ENCODE data around the gene RNF213. TPM values are rescaled to one million over a fixed set of nuclear protein-coding genes. Genes with fewer than 3 reads are reported as not detected.
"Not testable (repeated sequence)": the region's sequence is repeated elsewhere in the genome, so short reads cannot be mapped to it uniquely, and the experiment has no call there.

The RNF213 gene
- polyA plus RNA-seq, 3 donors from 2014 or later = 12.7 to 117 (median 25.9) TPM

DNA sequence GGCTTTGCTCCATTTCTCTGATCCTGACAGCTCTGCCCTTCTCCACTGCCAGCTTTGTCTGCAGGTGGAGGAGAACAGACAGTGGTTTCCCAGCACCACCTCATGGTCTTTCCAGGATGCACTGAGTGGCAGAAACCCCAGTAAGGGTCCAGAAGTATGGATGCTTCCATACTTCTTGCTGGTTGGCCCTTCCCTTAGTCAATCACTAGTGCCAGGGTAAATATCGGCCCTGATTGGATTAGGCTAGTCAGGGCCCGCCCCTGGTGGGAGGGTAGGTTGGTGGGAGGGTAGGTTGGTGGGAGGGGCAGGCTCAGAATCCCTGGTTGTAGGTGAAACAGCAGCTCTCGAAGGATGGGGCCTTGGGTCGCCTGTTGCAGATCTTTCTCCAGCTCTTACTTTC is 10.2 kb downstream of the RNF213 start:
- H3K27me3 Mint-ChIP-seq (ENCODE audit: low read depth in 3 of 3) = peaks cover 0 to 2% (median 0%) of the 10 kb centered on the region in 3 donors
- DNase-seq = peak; percentile 41 to 48 (median 42)
- H3K9me3 Mint-ChIP-seq = no peaks in the 10 kb centered on the region
- H3K27ac Mint-ChIP-seq = peak overlapping the region in 4 of 6 donors; percentile 75 to 95 (median 94)
- peak overlapping the region; percentile 40 to 77 (median 66) for H3K4me3 Mint-ChIP-seq
- H3K36me3 Mint-ChIP-seq = peaks cover 7 to 23% (median 8%) of the 10 kb centered on the region in 3 donors
- H3K4me1 Mint-ChIP-seq = peaks cover 31 to 46% of the 10 kb centered on the region in 2 donors

DNA sequence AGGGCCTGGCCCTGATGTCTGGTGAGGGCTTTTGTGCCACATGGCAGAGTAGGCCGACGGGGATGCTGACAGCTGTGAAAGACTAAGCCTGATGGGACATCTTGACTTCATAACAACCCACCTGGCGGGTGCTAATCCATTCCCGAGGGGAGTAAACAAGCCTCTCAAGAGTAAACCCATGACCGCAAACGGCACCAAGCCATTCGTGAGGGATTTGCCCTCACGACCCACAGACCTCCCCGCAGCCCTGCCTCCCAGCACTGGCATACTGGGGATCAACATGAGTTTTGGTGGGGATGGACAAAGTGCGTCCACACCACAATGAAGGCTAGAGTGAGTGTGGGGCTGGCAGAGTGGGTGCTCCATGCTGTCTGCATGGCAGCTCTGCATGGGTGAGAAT is 11.7 kb downstream of the RNF213 start:
- no peak for DNase-seq
- H3K4me1 Mint-ChIP-seq = peaks cover 41 to 43% of the 10 kb centered on the region in 2 donors
- H3K36me3 Mint-ChIP-seq = peaks cover 9 to 24% (median 11%) of the 10 kb centered on the region in 3 donors
- no peaks in the 10 kb centered on the region for H3K9me3 Mint-ChIP-seq
- no peaks in the 10 kb centered on the region for H3K27me3 Mint-ChIP-seq (ENCODE audit: low read depth in 3 of 3)
- H3K4me3 Mint-ChIP-seq = peak overlapping the region; percentile 14 to 41 (median 24)
- H3K27ac Mint-ChIP-seq = peak overlapping the region; percentile 67 to 89 (median 82)

DNA sequence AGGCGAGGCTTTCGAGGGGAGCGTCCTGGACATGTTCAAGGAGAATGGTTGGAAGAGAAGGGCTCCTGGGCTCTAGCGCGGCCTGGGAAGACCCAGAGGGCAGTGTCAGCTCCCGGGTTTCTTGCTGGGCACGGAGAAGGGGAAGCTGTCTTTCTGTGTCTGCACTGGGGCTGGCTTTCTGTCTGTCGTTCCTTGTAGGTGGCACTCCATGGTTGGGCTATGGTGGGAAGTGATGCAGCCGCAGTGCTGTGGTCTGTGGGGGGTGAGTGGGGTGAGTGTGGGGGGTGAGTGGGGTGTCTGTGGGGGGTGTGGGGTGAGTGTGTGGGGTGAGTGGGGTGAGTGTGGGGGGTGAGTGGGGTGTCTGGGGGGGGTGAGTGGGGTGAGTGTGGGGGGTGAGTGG is 13.7 kb downstream of the RNF213 start:
- H3K4me1 Mint-ChIP-seq = peaks cover 58 to 60% of the 10 kb centered on the region in 2 donors
- peak overlapping the region; percentile 62 to 75 (median 69) for H3K4me3 Mint-ChIP-seq
- no peaks in the 10 kb centered on the region for H3K27me3 Mint-ChIP-seq (ENCODE audit: low read depth in 3 of 3)
- peak in 1 of 3 donors; percentile 24 for DNase-seq
- H3K9me3 Mint-ChIP-seq = no peaks in the 10 kb centered on the region
- H3K27ac Mint-ChIP-seq = peak overlapping the region; percentile 81 to 92 (median 86)
- peaks cover 9 to 22% (median 11%) of the 10 kb centered on the region in 3 donors for H3K36me3 Mint-ChIP-seq

DNA sequence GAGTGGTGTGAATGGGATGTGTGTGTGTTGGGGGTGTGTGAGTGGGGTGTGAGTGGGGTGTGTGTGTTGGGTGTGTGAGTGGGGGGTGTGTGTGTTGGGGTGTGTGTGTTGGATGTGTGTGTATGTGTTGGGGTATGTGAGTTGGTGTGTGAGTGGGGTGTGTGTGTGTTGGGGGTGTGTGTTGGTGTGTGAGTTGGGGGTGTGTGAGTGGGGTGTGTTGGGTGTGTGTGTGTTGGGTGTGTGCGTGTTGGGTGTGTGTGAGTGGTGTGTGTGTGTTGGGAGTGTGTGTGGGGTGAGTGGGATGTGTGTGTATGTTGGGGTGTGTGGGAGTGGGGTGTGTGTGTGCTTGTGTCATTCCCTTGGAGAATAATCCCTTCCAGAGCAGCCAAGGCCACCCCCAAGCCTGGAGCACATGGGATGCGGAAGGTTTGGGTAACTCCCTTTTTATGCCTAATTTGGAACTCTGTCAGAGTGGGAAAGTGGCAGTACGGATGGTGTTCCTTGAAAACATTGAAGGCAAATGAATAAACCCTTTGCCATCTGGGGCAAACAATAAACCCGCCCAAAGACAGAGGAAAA is 14.3 kb downstream of the RNF213 start:
- peaks cover 9 to 24% (median 11%) of the 10 kb centered on the region in 3 donors for H3K36me3 Mint-ChIP-seq
- no peak for DNase-seq
- peak overlapping the region in 2 of 5 donors; percentile 4 to 18 for H3K4me3 Mint-ChIP-seq
- H3K27ac Mint-ChIP-seq = peak overlapping the region; percentile 62 to 86 (median 74)
- H3K27me3 Mint-ChIP-seq (ENCODE audit: low read depth in 3 of 3) = no peaks in the 10 kb centered on the region
- H3K9me3 Mint-ChIP-seq = no peaks in the 10 kb centered on the region
- H3K4me1 Mint-ChIP-seq = peaks cover 64 to 67% of the 10 kb centered on the region in 2 donors

DNA sequence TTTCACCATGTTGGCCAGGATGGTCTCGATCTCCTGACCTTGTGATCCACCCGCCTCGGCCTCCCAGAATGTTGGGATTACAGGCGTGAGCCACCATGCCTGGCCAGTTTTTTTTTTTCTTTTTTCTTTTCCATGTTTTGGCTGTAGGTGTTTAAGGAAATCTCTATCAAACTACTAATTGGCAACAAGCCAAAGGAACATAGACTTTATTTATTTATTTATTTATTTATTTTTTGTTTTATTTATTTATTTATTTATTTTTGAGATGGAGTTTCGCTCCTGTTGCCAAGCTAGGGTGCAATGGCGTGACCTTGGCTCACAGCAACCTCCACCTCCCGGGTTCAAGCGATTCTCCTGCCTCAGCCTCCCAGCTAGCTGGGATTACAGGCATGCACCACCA is 15.2 kb downstream of the RNF213 start:
- peak overlapping the region in 4 of 6 donors; percentile 46 to 77 (median 58) for H3K27ac Mint-ChIP-seq
- DNase-seq; H3K9me3 Mint-ChIP-seq; H3K4me3 Mint-ChIP-seq; H3K27me3 Mint-ChIP-seq (ENCODE audit: low read depth in 3 of 3): not testable (repeated sequence)
- peaks cover 70 to 76% of the 10 kb centered on the region in 2 donors for H3K4me1 Mint-ChIP-seq
- H3K36me3 Mint-ChIP-seq = peaks cover 4 to 25% (median 11%) of the 10 kb centered on the region in 3 donors

DNA sequence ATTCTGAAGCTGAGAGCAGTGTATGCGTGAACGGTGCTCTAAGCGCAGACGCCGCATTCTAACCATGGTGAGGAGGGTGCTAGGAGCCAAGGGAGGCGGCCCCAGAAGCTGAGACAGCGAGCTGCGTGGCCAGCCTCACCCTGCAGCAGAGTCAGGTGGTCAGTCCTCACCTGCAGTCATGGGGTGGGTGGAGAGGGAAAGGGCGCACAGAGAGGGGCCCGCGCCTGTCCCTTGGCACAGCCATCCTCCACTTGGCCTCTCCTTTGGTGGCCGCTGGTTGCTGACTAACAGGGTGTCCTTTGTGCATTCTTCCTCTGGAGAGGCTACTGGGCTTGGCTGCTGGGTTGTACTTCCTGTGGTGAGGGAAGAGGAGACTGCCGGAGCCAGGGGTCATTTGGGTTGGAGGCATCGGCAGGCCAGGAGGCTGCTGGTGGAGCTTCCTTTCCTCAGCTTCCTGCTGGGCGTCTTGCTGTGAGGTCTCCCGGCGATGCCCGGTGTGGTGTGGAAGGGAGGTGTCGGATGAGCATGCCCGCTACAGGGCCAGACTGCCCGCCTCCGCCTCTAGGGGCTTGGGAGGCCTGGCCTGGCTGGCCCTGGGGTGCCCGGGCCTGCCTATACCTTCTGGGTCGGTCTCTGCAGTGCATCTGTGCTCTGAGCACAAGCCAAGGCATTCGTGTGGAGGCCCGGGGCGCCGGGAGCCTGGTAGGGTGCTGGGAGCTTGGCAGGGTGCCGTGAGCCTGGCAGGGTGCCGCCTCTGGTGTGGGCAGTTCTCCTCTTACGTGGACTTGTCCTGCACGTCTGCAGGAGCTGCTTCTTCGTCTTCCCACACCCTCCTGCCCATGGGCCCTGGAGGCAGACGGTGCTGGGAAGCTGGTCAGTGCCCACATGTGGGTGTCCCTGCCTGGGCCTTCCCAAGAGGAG is 17.4 kb downstream of the RNF213 start:
- peaks cover 4 to 18% (median 8%) of the 10 kb centered on the region in 3 donors for H3K36me3 Mint-ChIP-seq
- peak overlapping the region; percentile 61 to 89 (median 78) for H3K27ac Mint-ChIP-seq
- no peak for DNase-seq
- H3K27me3 Mint-ChIP-seq (ENCODE audit: low read depth in 3 of 3) = no peaks in the 10 kb centered on the region
- peak overlapping the region in 2 of 5 donors; percentile 18 to 27 for H3K4me3 Mint-ChIP-seq
- no peaks in the 10 kb centered on the region for H3K9me3 Mint-ChIP-seq
- H3K4me1 Mint-ChIP-seq = peaks cover 66 to 72% of the 10 kb centered on the region in 2 donors

DNA sequence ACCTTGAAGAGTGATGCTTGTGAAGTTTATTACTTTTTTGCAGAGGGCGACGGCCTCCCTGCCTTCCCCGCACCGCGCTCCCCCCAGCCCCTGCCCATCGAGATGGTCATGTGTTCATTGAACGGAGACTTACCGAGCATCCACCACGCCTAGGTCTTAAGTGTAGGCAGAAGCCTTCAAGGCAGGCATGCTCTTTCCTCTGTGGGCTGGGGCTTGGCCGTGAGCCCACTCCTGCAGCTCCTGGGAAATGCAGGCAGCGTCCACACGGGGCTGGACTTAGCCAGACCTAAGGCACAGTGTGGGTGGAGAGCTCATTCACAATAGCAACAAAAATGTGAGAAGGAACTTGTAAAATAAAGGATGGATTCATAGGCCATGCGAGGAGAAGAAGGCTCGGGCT is 19.2 kb downstream of the RNF213 start:
- H3K9me3 Mint-ChIP-seq = no peaks in the 10 kb centered on the region
- H3K27ac Mint-ChIP-seq = peak overlapping the region; percentile 51 to 90 (median 70)
- H3K4me3 Mint-ChIP-seq = peak overlapping the region in 2 of 5 donors; percentile 48 to 51
- no peak for DNase-seq
- peaks cover 3 to 11% (median 4%) of the 10 kb centered on the region in 3 donors for H3K36me3 Mint-ChIP-seq
- H3K27me3 Mint-ChIP-seq (ENCODE audit: low read depth in 3 of 3) = no peaks in the 10 kb centered on the region
- peaks cover 59 to 68% of the 10 kb centered on the region in 2 donors for H3K4me1 Mint-ChIP-seq

DNA sequence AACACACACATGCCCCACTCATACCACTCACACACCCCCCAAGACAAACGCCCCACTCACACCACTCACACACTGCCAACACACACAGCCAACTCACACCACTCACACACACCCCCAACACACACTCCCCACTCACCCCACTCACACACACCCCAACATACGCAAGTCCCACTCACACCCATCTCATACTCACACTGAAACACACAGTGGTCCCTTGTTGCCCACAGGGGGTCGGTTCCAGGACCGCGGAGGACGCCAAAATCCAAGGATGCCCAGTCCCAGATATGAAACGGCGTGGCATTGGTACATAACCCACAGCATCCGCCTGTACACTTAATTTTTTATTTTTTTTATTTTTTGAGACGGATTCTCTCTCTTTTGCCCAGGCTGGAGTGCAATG is 20.9 kb downstream of the RNF213 start:
- Mint-ChIP-seq H3K27ac (peak overlapping the region in 3 of 6 donors; percentile 24 to 88 (median 34)), H3K4me3 (no peak overlapping the region), H3K27me3 (ENCODE audit: low read depth in 3 of 3) (no peaks in the 10 kb centered on the region), H3K36me3 (peaks cover under 1 to 4% (median under 1%) of the 10 kb centered on the region in 3 donors), H3K9me3 (no peaks in the 10 kb centered on the region), H3K4me1 (peaks cover 54 to 57% of the 10 kb centered on the region in 2 donors)
- DNase-seq = no peak

DNA sequence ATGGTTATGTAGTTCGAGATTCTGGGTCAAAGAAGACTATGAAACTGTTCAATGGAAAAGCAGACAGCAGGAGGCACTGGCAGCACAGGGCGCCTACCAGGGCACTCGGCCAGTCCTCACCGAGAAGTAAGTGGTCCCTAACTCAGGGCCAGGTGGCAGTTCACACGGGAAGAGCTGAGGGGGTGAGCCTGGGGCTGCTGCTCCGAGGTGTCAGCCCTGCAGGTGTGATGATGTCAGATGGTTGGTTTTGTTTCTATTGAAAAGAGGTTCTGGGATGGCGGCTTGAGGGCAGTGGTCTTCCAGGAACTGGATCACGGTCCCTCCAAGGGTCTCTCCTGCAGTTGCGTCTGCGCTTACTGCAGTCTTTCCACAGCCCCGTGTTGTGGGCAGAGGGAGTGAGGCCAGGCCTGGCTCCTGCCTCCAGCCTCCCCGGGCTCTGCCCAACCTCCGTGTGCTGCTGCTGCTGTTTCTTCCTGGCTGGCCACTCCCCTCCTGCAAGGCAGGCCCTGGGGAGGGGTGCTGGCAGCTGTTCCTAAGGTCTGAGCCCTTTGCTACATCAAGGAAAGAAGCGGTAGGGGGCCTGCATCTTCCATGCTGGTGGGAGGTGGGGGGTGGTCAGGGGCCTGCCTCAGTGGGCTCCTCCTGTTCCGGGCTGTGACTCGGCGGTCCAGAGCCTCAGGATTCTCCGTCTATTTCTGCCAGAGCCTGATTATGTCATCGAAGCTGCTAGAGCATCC is 22.6 kb downstream of the RNF213 start:
- DNase-seq = no peak
- H3K4me1 Mint-ChIP-seq = peaks cover 44 to 48% of the 10 kb centered on the region in 2 donors
- peaks cover 0 to 5% (median 4%) of the 10 kb centered on the region in 3 donors for H3K36me3 Mint-ChIP-seq
- H3K9me3 Mint-ChIP-seq = no peaks in the 10 kb centered on the region
- peak overlapping the region; percentile 20 to 82 (median 63) for H3K27ac Mint-ChIP-seq
- no peak overlapping the region for H3K4me3 Mint-ChIP-seq
- peaks cover 0 to 1% (median 0%) of the 10 kb centered on the region in 3 donors for H3K27me3 Mint-ChIP-seq (ENCODE audit: low read depth in 3 of 3)

DNA sequence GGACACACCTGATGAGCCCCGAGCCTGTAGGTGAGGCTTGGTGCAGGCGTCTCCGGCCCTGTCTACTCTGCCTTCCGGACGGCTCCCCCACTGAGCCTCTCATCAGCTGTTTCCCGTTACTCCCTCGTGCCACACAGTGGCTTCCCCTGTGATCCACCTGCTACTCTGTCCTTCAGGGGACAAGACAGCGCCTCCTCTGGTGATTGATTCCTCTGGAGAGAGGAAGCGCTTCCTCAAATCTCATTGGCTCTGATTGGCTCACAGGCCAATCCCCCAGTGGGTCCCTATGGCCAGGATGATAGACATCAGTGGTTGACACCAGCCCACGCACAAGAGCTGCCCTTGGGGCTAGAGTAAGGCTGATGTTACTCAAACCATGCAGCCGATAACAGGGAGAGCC is 24.0 kb downstream of the RNF213 start:
- Mint-ChIP-seq H3K9me3 (no peaks in the 10 kb centered on the region), H3K36me3 (peaks cover 0 to 11% (median 8%) of the 10 kb centered on the region in 3 donors), H3K4me3 (peak overlapping the region in 1 of 5 donors; percentile 33)

DNA sequence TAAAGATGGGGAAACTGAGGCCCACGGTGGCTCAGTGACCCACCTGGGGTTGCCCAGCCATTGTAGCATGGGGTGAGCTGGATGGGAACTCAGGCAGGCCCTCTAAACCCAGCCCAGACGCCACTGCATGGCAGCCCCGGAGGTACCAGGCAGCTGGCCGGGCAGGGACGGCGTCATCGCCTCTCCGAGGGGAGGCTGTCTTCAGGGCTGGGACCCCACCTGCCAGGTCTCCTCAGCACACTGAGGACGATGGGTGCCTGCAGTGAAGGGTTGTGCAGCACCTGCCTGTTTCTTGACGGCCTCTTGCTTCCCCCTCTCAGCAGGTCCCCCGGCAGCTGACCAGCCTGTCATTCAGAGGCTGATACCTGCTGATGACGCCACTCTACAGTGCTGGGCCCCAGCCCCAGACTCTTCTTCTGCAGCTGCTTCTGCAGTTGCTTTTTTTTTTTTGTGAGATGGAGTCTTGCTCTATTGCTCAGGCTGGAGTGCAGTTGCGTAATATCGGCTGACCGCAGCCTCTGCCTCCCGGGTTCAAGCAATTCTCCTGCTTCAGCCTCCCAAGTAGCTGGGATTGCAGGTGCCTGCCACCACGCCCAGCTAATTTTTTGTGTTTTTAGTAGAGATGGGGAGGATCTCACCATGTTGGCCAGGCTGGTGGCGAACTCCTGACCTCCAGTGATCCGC is 24.7 kb downstream of the RNF213 start:
- H3K4me3 Mint-ChIP-seq = no peak overlapping the region
- H3K27me3 Mint-ChIP-seq (ENCODE audit: low read depth in 3 of 3) = peaks cover 0 to 1% (median 0%) of the 10 kb centered on the region in 3 donors
- no peak for DNase-seq
- peaks cover 27% of the 10 kb centered on the region in 2 donors for H3K4me1 Mint-ChIP-seq
- H3K36me3 Mint-ChIP-seq = peaks cover 0 to 14% (median 11%) of the 10 kb centered on the region in 3 donors
- H3K9me3 Mint-ChIP-seq = no peaks in the 10 kb centered on the region
- H3K27ac Mint-ChIP-seq = peak overlapping the region in 2 of 6 donors; percentile 46 to 83

More for the DNA sequence above, 24.0 kb downstream of the RNF213 start:
- Mint-ChIP-seq H3K27ac (peak overlapping the region; percentile 50 to 83 (median 68)), H3K4me1 (peaks cover 33 to 35% of the 10 kb centered on the region in 2 donors), H3K27me3 (ENCODE audit: low read depth in 3 of 3) (peaks cover 0 to 1% (median 0%) of the 10 kb centered on the region in 3 donors)
- no peak for DNase-seq

DNA sequence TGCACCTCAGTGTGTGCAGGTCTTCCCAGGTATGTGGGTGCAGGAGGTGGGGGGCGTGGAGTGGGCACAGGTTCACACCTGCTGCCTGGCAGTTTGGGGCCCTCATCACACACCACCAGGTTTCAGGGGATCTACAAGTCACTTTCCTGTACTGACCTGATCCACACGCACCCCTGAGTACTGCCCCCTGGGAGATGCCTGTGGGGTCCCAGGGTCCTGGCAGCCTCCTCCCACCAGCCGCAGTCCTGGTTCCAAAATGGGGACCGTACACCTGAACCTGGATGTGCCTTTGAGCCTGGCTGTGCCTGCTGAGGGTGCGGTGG is 25.9 kb downstream of the RNF213 start:
- no peak for DNase-seq
- peaks cover 0 to 1% (median 0%) of the 10 kb centered on the region in 3 donors for H3K27me3 Mint-ChIP-seq (ENCODE audit: low read depth in 3 of 3)
- peak overlapping the region in 2 of 6 donors; percentile 17 to 37 for H3K27ac Mint-ChIP-seq
- H3K9me3 Mint-ChIP-seq = no peaks in the 10 kb centered on the region
- no peak overlapping the region for H3K4me3 Mint-ChIP-seq
- H3K36me3 Mint-ChIP-seq = peaks cover 5 to 22% (median 16%) of the 10 kb centered on the region in 3 donors
- H3K4me1 Mint-ChIP-seq = peaks cover 19 to 22% of the 10 kb centered on the region in 2 donors

DNA sequence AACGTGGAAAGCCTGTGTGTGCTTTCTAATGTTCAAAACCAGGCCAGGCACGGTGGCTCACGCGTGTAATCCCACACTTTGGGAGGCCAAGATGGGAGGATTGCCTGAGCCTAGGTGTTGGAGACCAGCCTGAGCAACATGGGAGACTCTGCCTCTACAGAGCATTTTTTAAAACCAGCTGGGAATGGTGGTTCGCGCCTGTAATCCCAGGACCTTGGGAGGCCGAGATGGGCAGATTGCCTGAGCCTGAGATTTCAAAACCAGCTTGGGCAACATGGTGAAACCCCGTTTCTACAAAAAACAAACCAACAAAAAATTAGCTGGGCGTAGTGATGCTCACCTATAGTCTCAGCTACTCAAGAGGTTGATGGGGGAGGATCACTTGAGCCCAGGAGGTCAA is 26.4 kb downstream of the RNF213 start:
- Mint-ChIP-seq H3K9me3 (no peaks in the 10 kb centered on the region), H3K27me3 (ENCODE audit: low read depth in 3 of 3) (peaks cover 0 to 1% (median 0%) of the 10 kb centered on the region in 3 donors)

More for the DNA sequence above, 26.4 kb downstream of the RNF213 start:
- no peak for DNase-seq
- Mint-ChIP-seq H3K36me3 (peaks cover 6 to 24% (median 16%) of the 10 kb centered on the region in 3 donors), H3K4me3 (no peak overlapping the region), H3K4me1 (peaks cover 19 to 22% of the 10 kb centered on the region in 2 donors), H3K27ac (peak overlapping the region in 5 of 6 donors; percentile 37 to 74 (median 57))
